Activated naive CD8-positive, alpha-beta T cell treated with anti-CD3 and anti-CD28 coated beads, Interleukin-2, amount 10 ng/mL, durations not matched to agents 7 days and 5 days (primary cell): ENCODE results near the gene NANOS1. TPM values are rescaled to one million over a fixed set of nuclear protein-coding genes. Genes with fewer than 3 reads are reported as not detected.
"Not testable (repeated sequence)": the region's sequence is repeated elsewhere in the genome, so short reads cannot be mapped to it uniquely, and the experiment has no call there.

Experiments used
- ATAC-seq: fragments of 150-1000 bp; cut with Tn5 transposase; one replicate; pipeline ENCODE4 v1.10.0; 2021; ENCODE audit warnings: low read depth, moderate library complexity
- POLR2A ChIA-PET: fragments of 350-600 bp; sonication (Branson Sonifier 250); formaldehyde crosslinking; loops from one replicate; lab custom pipeline; 2021; ENCODE audit warnings: antibody characterized with exemption; lab: Charles Lee
- DNase-seq: peaks from one replicate; pipeline ENCODE4 v3.0.0; 2021
- H3K27ac Mint-ChIP-seq: one replicate; pipeline ENCODE4 v1.8.0; 2022; ENCODE audit warnings: mild to moderate bottlenecking, mixed read lengths
- H3K27me3 Mint-ChIP-seq: one replicate; pipeline ENCODE4 v1.8.0; 2022; ENCODE audit warnings: mild to moderate bottlenecking, moderate library complexity, mixed read lengths
- H3K36me3 Mint-ChIP-seq: one replicate; pipeline ENCODE4 v1.8.0; 2021; ENCODE audit warnings: mild to moderate bottlenecking, mixed read lengths
- H3K4me1 Mint-ChIP-seq: one replicate; pipeline ENCODE4 v1.8.0; 2021; ENCODE audit warnings: mixed read lengths
- H3K4me3 Mint-ChIP-seq: one replicate; pipeline ENCODE4 v1.8.0; 2022; ENCODE audit warnings: mild to moderate bottlenecking, moderate library complexity, mixed read lengths
- H3K9me3 Mint-ChIP-seq: one replicate; pipeline ENCODE4 v1.8.0; 2021; ENCODE audit warnings: mixed read lengths
- total RNA-seq, 2 experiments: library from RNA; stranded (reverse); gene quantifications; one replicate each; pipeline ENCODE4 v1.2.3, GENCODE V29; 2021

Gene NANOS1
- total RNA-seq, 2 experiments from 2014 or later: 0.45 to 0.55 TPM

DNA sequence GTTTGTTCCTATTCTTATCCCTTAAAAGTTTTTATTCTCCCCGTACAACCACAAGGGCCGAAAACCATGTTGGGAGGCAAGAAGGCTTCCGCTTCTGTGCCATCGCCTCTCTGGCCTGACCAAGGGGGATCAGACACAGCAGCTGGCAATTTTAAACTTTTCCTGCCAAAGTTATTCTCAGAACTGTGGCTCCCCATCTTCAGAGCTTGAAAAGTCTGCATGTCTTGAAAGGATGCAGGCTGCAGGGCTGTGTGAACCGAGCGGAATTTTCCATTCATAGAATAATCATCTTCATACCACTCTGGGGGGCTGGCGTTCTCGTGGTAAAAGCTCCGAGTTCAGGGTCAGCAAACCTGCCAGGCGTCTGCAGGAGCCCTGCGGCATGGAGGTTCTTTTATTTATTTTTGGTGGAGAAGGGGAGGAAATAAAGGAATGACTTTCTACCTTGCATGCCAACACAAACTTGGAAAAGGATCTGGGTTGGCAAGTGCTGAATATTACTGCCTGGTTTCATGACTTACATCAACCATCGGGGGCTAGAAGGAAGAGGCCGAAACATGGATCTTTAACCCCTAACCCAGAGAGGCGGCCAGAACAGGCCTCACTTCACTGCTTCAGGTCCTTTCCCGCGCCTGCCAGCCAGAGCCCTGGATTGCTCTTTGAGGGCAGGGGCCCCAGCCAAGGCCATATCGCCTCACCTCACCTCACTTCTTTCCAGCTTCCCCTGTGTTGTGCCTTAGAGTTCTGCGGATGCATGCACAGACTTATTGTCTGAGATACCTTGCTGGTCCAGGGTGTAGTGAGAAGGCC is 3.0 kb upstream of the NANOS1 start:
- DNase-seq (no peak), ATAC-seq (no peak)
- H3K27me3 Mint-ChIP-seq: peaks cover 13% of the 10 kb centered on the region
- H3K36me3 Mint-ChIP-seq: peaks cover 2% of the 10 kb centered on the region
- peaks cover 6% of the 10 kb centered on the region for H3K4me1 Mint-ChIP-seq
- POLR2A ChIA-PET: no interaction called here
- no peaks in the 10 kb centered on the region for H3K9me3 Mint-ChIP-seq
- H3K27ac Mint-ChIP-seq: no peak overlapping the region
- H3K4me3 Mint-ChIP-seq: no peak overlapping the region

DNA sequence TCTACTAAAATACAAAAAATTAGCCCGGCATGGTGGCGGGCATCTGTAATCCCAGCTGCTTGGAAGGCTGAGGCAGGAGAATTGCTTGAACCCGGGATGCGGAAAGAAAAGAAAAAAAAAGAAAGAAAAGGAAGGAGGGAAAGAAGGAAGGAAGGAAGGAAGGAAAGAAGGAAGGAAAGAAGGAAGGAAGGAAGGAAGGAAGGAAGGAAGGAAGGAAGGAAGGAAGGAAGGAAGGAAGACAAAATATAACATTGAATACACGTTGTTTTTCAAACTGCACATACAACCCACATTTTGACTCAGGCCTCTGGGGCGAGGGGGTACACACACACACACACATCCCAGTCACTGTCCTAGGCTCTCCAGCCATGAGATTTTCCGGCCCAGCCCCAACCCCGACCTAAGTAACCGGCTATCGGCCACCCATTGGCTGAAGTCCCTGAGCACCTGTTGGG is 1.0 kb upstream of the NANOS1 start:
- H3K4me3 Mint-ChIP-seq: peak overlapping the region; percentile 63
- not testable (repeated sequence) for H3K36me3 Mint-ChIP-seq, ATAC-seq, H3K27ac Mint-ChIP-seq, H3K9me3 Mint-ChIP-seq, DNase-seq
- H3K4me1 Mint-ChIP-seq: peaks cover 12% of the 10 kb centered on the region
- peaks cover 13% of the 10 kb centered on the region for H3K27me3 Mint-ChIP-seq
- POLR2A ChIA-PET: interaction anchor here (1.6 kb wide), 1 partner anchor 76 kb away, joined by 4 read pairs; the partner anchor contains the start of gene DENND10

DNA sequence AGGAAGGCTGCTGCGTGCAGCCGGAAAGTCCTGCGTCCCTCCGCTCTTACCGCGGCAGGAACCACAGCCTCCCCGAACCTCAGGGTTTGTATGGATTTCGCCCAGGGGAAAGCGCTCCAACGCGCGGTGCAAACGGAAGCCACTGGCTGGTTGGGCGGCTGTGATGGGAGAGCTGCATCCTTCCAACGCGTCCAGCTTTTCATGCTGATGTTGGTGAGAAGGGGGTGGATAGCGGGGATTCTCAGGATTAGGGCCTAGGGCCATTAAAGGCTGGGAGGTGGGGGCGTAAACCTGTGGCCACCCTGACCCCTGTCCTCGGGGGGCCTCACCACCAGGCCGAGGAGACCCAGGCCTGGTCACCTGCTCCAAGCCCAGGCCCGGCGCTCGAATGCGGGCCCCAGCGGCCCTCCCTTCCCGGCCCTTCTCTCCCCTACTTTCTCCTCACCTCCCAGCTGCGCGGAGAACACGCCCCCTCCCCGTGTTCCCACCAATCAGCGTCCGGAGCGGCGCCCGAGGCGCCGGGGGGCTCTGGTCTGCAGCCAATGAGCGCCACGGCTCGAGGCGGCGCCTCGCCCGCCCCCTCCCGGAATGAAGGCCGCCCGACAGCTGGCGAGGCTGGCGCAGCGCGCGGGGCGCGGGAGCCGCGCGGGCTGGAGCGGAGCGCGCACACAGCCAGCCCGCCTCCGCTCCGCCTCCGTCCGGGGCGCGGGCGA is 458 bp upstream of the NANOS1 start:
- H3K27me3 Mint-ChIP-seq: peaks cover 13% of the 10 kb centered on the region
- POLR2A ChIA-PET: interaction anchor here (1.6 kb wide), 1 partner anchor 75 kb away, joined by 4 read pairs; the partner anchor contains the start of gene DENND10
- ATAC-seq: peak; percentile 84
- H3K27ac Mint-ChIP-seq: no peak overlapping the region
- peak; percentile 85 for DNase-seq
- peak overlapping the region; percentile 63 for H3K4me3 Mint-ChIP-seq
- H3K36me3 Mint-ChIP-seq: peaks cover 10% of the 10 kb centered on the region
- no peaks in the 10 kb centered on the region for H3K9me3 Mint-ChIP-seq
- peaks cover 12% of the 10 kb centered on the region for H3K4me1 Mint-ChIP-seq

DNA sequence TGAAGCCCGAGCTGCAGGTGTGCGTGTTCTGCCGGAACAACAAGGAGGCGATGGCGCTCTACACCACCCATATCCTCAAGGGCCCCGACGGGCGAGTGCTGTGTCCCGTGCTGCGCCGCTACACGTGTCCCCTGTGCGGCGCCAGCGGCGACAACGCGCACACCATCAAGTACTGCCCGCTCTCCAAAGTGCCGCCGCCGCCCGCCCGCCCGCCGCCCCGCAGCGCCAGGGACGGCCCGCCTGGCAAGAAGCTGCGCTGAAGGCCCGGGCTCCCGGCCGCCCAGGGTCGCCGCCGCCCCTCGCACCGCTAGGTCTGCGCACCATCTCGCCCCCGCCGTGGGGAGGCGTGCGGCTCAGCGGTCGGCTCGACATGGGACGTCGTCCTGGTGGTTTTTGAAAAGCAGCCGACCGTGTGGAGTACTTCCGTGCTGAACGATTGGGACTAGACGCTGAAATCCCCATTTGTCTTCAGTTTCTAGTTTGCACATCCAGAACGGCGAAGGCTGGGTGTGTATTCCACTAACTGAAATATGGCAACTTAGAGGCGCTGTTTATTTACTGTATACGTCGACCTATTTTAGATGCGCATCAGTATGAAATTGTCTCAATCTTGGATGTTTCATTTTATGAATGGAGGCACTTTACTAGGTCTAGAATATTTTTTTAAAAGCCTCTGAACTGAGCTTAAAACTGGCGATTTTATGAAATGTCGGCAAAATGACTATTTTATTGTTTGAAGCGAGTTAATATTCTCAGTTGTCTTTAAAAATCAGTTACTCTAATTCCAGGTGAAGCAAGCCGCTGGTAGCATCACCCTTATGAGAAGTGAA is 1.1 kb downstream of the NANOS1 start:
- Mint-ChIP-seq H3K4me3 (peak overlapping the region; percentile 59), H3K4me1 (peaks cover 14% of the 10 kb centered on the region), H3K27ac (no peak overlapping the region), H3K36me3 (peaks cover 16% of the 10 kb centered on the region), H3K27me3 (peaks cover 13% of the 10 kb centered on the region), H3K9me3 (no peaks in the 10 kb centered on the region)
- DNase-seq (peak; percentile 68), ATAC-seq (peak; percentile 59)
- POLR2A ChIA-PET: interaction anchor here (1.3 to 1.6 kb wide), 2 partner anchors 74 to 620 kb away, joined by 3 to 4 read pairs; partner anchors contain the start of gene DENND10

DNA sequence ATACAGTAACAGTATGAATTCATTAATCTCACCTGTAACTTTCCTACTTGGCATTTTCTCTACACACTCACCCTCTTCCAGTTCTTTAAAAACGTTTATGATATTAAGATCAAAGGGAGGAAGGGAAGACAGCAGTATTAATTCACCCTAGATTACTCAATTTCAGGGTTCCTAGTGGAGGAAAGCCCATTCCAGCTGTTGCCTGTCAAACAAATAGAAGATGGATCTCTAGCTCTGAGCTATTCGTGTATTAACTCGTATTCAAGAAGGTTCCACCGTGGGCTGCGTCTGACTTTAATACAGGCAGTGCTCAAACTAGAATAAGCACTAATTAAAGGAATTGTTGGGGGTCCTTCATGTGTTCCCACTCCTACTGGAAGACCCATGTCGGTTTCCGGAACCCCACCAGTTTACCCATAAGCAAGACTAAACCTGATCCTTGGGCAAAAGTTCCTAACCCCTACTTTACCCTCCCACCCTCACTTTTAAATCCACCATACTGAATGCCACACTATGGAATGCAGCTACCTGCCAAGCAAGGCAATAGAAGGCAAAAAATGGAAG is 2.1 kb downstream of the NANOS1 start:
- no peak overlapping the region for H3K27ac Mint-ChIP-seq
- no peak for ATAC-seq
- H3K4me3 Mint-ChIP-seq: peak overlapping the region; percentile 28
- peaks cover 13% of the 10 kb centered on the region for H3K27me3 Mint-ChIP-seq
- H3K36me3 Mint-ChIP-seq: peaks cover 18% of the 10 kb centered on the region
- DNase-seq: no peak
- peaks cover 14% of the 10 kb centered on the region for H3K4me1 Mint-ChIP-seq
- POLR2A ChIA-PET: interaction anchor here (1.3 kb wide), 1 partner anchor 619 kb away, joined by 3 read pairs; no protein-coding TSS in a partner anchor
- H3K9me3 Mint-ChIP-seq: no peaks in the 10 kb centered on the region

DNA sequence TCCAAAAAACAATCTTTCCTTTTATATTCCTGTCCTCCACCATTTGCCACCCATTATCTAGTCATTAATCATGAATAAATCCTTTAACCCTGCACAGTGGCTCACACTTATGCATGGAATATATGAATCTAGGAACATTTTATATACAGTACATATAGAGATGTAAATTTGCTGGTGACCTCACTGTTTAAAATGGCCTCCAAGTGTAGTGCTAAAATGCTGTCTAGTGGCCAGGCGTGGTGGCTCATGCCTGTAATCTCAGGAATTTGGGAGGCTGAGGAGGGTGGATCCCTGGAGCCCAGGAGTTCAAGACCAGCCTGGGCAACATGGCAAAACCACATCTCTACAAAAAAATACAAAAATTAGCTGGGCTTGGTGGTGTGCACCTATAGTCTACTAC is 9.6 kb downstream of the NANOS1 start:
- POLR2A ChIA-PET: no interaction called here
- no peak for ATAC-seq
- DNase-seq: no peak
- Mint-ChIP-seq H3K4me1 (peaks cover 12% of the 10 kb centered on the region), H3K4me3 (no peak overlapping the region), H3K27ac (no peak overlapping the region), H3K9me3 (no peaks in the 10 kb centered on the region), H3K27me3 (no peaks in the 10 kb centered on the region), H3K36me3 (peaks cover 36% of the 10 kb centered on the region)

DNA sequence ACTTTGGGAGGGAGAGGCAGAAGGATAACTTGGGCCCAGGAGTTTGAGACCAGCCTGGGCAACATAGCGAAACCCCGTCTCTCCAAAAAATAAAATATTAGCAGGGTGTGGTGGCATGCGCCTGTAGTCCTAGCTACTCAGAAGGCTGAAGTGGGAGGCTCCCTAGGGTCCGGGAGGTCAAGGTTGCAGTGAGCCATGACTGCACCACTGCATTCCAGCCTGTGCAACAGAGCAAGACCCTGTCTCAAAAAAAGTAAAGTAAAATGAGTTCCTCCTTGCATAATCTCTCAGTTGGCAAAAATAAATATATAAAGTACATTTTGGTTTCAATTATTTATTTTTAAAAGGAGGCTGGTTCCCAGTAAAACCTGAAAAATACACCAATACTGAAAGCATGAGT is 11.8 kb downstream of the NANOS1 start:
- H3K4me1 Mint-ChIP-seq: peaks cover 10% of the 10 kb centered on the region
- H3K4me3 Mint-ChIP-seq: no peak overlapping the region
- no peak overlapping the region for H3K27ac Mint-ChIP-seq
- ATAC-seq (no peak), DNase-seq (no peak)
- POLR2A ChIA-PET: no interaction called here
- H3K9me3 Mint-ChIP-seq: no peaks in the 10 kb centered on the region
- peaks cover 31% of the 10 kb centered on the region for H3K36me3 Mint-ChIP-seq
- H3K27me3 Mint-ChIP-seq: no peaks in the 10 kb centered on the region

DNA sequence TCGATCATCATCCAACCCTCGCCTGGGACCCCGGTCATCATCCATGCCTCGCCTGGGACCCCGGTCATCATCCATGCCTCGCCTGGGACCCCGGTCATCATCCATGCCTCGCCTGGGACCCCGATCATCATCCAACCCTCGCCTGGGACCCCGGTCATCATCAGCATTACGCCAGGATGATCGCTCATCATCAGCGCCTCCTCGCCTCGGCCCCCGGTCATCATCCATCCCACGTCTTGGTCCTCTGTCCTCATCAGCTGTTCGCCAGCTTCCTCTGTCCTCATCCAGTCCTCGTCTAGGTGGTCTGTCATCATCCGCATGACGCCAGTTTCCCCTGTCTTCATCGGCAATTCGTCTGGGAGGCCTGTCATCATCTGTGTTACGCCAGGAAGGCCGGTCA is 12.7 kb downstream of the NANOS1 start:
- POLR2A ChIA-PET: no interaction called here
- no peak overlapping the region for H3K27ac Mint-ChIP-seq
- no peaks in the 10 kb centered on the region for H3K27me3 Mint-ChIP-seq
- H3K36me3 Mint-ChIP-seq: peaks cover 29% of the 10 kb centered on the region
- ATAC-seq: no peak
- no peak overlapping the region for H3K4me3 Mint-ChIP-seq
- DNase-seq: no peak
- H3K4me1 Mint-ChIP-seq: peaks cover 8% of the 10 kb centered on the region
- no peaks in the 10 kb centered on the region for H3K9me3 Mint-ChIP-seq

DNA sequence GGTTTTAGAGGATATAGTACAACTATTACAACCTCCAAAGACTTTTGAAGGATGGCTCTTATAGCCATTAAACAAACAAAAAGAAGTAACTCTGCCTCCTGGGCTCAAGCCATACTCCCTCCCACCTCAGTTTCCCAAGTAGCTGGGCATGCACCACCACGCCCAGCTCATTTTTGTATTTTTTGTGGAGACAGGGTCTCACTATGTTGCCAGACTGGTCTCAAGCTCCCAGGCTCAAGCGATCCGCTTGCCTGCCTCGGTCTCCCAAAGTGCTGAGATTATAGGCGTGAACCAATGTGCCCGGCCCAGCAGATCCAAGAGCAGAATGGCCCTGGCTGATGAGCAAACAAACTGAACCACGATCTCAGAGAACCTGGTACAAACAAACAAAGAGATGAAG is 16.0 kb downstream of the NANOS1 start:
- DNase-seq (no peak), ATAC-seq (no peak)
- Mint-ChIP-seq H3K4me3 (no peak overlapping the region), H3K9me3 (no peaks in the 10 kb centered on the region), H3K36me3 (peaks cover 31% of the 10 kb centered on the region), H3K27ac (no peak overlapping the region), H3K4me1 (peaks cover 4% of the 10 kb centered on the region), H3K27me3 (no peaks in the 10 kb centered on the region)
- POLR2A ChIA-PET: no interaction called here

DNA sequence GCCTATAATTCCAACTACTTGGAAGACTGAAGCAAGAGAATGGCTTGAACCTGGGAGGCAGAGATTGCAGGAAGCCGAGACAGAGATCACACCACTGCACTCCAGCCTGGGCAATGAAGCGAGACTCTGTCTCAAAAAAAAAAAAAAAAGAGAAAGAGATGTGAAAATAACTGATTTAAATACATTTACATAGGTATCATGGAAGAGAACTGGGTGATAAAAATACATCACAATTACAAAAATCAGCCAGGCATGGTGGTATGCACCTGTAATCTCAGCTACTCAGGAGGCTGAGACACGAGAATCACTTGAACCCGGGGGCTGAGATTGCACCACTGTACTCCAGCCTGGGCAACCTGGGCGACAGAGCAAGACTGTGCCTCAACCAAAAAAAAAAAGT is 19.8 kb downstream of the NANOS1 start:
- no peaks in the 10 kb centered on the region for H3K9me3 Mint-ChIP-seq
- H3K4me1 Mint-ChIP-seq: peaks cover 8% of the 10 kb centered on the region
- H3K27me3 Mint-ChIP-seq: no peaks in the 10 kb centered on the region
- H3K4me3 Mint-ChIP-seq: no peak overlapping the region
- POLR2A ChIA-PET: no interaction called here
- H3K27ac Mint-ChIP-seq: no peak overlapping the region
- peaks cover 32% of the 10 kb centered on the region for H3K36me3 Mint-ChIP-seq
- ATAC-seq (no peak), DNase-seq (no peak)

DNA sequence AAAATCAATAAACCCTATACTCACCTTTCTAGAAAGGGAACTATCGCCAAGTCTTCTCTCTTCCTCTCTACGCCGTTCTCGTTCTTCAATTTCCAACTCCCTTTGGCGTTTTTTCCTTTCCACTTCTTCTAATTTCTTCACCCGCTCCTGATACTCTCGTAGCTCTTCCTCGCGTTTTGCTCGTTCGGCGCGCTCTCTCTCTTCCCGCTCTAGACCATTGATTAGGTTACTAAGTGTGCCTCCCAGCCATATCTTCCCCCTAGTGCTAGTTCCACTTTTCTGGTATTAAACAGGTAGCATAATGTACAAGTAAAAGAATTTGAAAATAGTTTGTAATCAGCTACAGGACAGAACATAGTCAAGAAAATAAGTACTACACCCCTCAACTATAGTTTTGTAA is 20.3 kb downstream of the NANOS1 start:
- POLR2A ChIA-PET: no interaction called here

DNA sequence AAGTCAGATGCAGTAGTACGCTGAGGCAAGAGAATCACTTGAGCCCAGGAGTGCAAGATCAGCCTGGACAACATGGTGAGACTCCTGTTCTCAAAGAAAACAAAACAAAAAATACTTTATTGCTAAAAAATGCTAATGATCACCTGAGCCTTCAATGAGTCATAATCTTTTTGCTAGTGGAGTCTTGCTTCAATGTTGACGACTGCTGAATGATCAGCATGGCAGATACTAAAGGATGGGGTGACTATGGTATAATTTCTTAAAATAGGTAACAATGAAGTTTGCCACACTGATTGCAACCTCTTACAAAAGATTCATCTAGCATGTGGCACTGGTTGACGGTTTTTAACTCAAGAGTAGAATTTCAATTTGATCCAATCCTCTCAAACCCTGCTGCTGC is 22.3 kb downstream of the NANOS1 start:
- POLR2A ChIA-PET: no interaction called here
- no peak for ATAC-seq
- DNase-seq: no peak
- Mint-ChIP-seq H3K4me3 (no peak overlapping the region), H3K27me3 (no peaks in the 10 kb centered on the region), H3K27ac (no peak overlapping the region), H3K4me1 (peaks cover 8% of the 10 kb centered on the region), H3K36me3 (peaks cover 31% of the 10 kb centered on the region), H3K9me3 (no peaks in the 10 kb centered on the region)

More for the DNA sequence above, 20.3 kb downstream of the NANOS1 start:
- ATAC-seq (no peak), DNase-seq (no peak)
- H3K36me3 Mint-ChIP-seq: peaks cover 32% of the 10 kb centered on the region
- H3K27me3 Mint-ChIP-seq: no peaks in the 10 kb centered on the region
- no peak overlapping the region for H3K4me3 Mint-ChIP-seq
- H3K27ac Mint-ChIP-seq: no peak overlapping the region
- peaks cover 8% of the 10 kb centered on the region for H3K4me1 Mint-ChIP-seq
- no peaks in the 10 kb centered on the region for H3K9me3 Mint-ChIP-seq

DNA sequence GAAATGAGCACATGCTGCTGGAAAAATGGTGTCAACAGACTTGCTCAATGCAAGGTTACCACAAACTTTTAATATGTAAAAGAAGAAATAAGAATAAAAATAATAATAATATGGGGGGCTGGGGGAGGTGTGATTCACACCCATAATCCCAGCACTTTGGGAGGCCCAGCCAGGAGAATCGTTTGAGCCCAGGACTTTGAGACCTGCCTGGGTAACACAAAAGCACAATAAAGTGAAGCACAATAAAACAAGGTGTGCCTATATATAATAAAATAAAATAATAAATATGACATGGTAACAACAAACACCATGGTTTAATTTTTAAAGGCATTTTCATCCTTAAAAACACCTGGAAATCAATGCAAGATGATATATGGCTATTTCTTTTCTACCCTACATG is 26.0 kb downstream of the NANOS1 start:
- Mint-ChIP-seq H3K36me3 (peaks cover 39% of the 10 kb centered on the region), H3K4me1 (peaks cover 5% of the 10 kb centered on the region), H3K27ac (no peak overlapping the region), H3K27me3 (no peaks in the 10 kb centered on the region), H3K9me3 (no peaks in the 10 kb centered on the region), H3K4me3 (no peak overlapping the region)
- POLR2A ChIA-PET: no interaction called here
- ATAC-seq (no peak), DNase-seq (no peak)
